Ascending aorta (tissue), 2 donors: ENCODE data around the gene SLC25A52. TPM values are rescaled to one million over a fixed set of nuclear protein-coding genes. Genes with fewer than 3 reads are reported as not detected.
"Not testable (repeated sequence)": the region's sequence is repeated elsewhere in the genome, so short reads cannot be mapped to it uniquely, and the experiment has no call there.

Experiments
- DNase-seq, 2 donors: peaks; one replicate each; pipeline ENCODE4 v3.0.0-alpha.2; 2019; ENCODE audit warnings: low spot score in 2 of 2
- H3K27ac ChIP-seq, 2 donors: fragments of 200-600 bp; sonication (generic); one replicate each; pipeline ENCODE4 v1.5.1; 2016 to 2017; ENCODE audit warnings: mild to moderate bottlenecking in 1 of 2
- H3K27me3 ChIP-seq: fragments of 200-600 bp; sonication (generic); one replicate; pipeline ENCODE4 v1.5.1; 2017
- H3K36me3 ChIP-seq, 2 donors: fragments of 200-600 bp; sonication (generic); one replicate each; pipeline ENCODE4 v1.5.1; 2016
- H3K4me1 ChIP-seq, 2 donors: fragments of 200-600 bp; sonication (generic); one replicate each; pipeline ENCODE4 v1.5.1; 2016 to 2017; ENCODE audit warnings: mild to moderate bottlenecking in 1 of 2
- H3K4me3 ChIP-seq, 2 donors: fragments of 200-600 bp; sonication (generic); one replicate each; pipeline ENCODE4 v1.5.1; 2016 to 2017; ENCODE audit warnings: mild to moderate bottlenecking in 1 of 2
- H3K9me3 ChIP-seq, 2 donors: fragments of 200-600 bp; sonication (generic); one replicate each; pipeline ENCODE4 v1.5.1; 2016
- intact Hi-C: fragments of 100-400 bp; cut with DNase I; formaldehyde crosslinking; loops from one replicate; pipeline ENCODE4 v1.15.1; 2023
- total RNA-seq: library from RNA; depleted of rRNA; stranded (reverse); fragments of >200 nt; gene quantifications from one replicate; pipeline ENCODE4 v1.1.0, GENCODE V29; 2016
- TF ChIP-seq, protein P1 (sequence below), 3 experiments: fragments of 200-600 bp in 2 of 3; fragments of 450-650 bp in 1 of 3; sonication (generic) in 2 of 3; IDR thresholded peaks; one replicate each; pipeline ENCODE4 v1.5.1; 2016 to 2019; ENCODE audit warnings: antibody characterized with exemption in 3 of 3, mild to moderate bottlenecking in 1 of 3, moderate library complexity in 1 of 3

SLC25A52 gene
- not detected for total RNA-seq

DNA sequence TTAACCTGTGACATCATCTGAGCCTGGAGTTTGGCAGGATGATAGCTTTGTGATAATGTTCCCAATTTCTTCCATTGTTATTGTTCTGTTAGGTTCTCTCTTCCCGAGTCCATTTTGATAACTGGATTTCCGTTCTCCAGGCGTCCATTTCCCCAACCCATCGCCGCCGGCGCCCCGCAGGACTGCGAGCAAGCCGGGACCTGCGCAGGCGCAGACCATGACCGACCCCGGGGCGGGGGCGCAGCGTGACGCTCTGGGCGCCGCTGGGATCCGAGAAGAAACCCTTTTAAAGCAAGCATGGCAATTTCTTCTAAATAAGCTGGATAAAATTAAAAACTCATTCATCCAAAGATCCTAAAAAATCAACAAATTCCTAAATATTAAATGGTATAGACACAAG lies at the start of gene SLC25A52:
TSS of gene SLC25A52 (minus strand) at position 186 of the 400 bp plus-strand sequence. CDS start 219 bp downstream, outside the sequence.
- Histone ChIP-seq H3K36me3 (no peaks in the 10 kb centered on the region), H3K4me3 (no peak within 1 kb of the TSS), H3K9me3 (no peaks in the 10 kb centered on the region), H3K4me1 (no peaks in the 10 kb centered on the region), H3K27ac (no peak within 1 kb of the TSS), H3K27me3 (no peaks in the 10 kb centered on the region)
- TF ChIP-seq, protein P1, sequence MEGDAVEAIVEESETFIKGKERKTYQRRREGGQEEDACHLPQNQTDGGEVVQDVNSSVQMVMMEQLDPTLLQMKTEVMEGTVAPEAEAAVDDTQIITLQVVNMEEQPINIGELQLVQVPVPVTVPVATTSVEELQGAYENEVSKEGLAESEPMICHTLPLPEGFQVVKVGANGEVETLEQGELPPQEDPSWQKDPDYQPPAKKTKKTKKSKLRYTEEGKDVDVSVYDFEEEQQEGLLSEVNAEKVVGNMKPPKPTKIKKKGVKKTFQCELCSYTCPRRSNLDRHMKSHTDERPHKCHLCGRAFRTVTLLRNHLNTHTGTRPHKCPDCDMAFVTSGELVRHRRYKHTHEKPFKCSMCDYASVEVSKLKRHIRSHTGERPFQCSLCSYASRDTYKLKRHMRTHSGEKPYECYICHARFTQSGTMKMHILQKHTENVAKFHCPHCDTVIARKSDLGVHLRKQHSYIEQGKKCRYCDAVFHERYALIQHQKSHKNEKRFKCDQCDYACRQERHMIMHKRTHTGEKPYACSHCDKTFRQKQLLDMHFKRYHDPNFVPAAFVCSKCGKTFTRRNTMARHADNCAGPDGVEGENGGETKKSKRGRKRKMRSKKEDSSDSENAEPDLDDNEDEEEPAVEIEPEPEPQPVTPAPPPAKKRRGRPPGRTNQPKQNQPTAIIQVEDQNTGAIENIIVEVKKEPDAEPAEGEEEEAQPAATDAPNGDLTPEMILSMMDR (IDR thresholded peaks at IDR 0.05) = no peak
- intact Hi-C loops = no loop called here
- DNase-seq = no peak

DNA sequence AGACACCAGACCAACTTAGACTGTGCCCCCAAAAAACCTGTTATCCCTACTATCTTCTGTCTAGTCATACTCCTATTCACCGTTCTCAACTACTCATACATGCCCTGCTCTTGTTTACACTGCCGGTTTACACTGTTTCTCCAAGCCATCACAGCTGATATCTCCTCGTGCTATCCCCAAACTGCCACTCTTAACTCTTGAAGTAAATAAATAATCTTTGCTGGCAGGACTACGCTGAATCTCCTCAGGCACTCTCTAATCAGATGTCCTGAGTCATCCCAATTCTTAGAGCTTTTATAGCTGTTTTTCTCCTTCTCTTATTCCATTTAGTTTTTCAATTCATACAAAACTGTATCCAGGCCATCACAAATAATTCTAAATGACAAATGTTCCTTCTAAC lies 48.4 kb upstream of the SLC25A52 start:
- H3K36me3 ChIP-seq, H3K4me3 ChIP-seq, intact Hi-C loops, H3K27ac ChIP-seq, H3K27me3 ChIP-seq, H3K4me1 ChIP-seq, DNase-seq, H3K9me3 ChIP-seq: not testable (repeated sequence)

- intact Hi-C loops = no loop called here
- Histone ChIP-seq H3K36me3 (no peaks in the 10 kb centered on the region), H3K27ac (no peak overlapping the region), H3K27me3 (no peaks in the 10 kb centered on the region), H3K9me3 (no peaks in the 10 kb centered on the region), H3K4me3 (no peak overlapping the region), H3K4me1 (no peaks in the 10 kb centered on the region)
- TF ChIP-seq, protein P1 (IDR thresholded peaks at IDR 0.05) = no peak
- DNase-seq = no peak
These were observed 40.4 kb upstream of the SLC25A52 start for GRCh38 chr18:31801078-31801477.

GRCh38 chr18:31799257-31799656 lies 38.6 kb upstream of the SLC25A52 start:
- H3K27ac ChIP-seq, H3K36me3 ChIP-seq, H3K4me3 ChIP-seq, DNase-seq, H3K9me3 ChIP-seq, intact Hi-C loops, H3K27me3 ChIP-seq, H3K4me1 ChIP-seq: not testable (repeated sequence)

DNA sequence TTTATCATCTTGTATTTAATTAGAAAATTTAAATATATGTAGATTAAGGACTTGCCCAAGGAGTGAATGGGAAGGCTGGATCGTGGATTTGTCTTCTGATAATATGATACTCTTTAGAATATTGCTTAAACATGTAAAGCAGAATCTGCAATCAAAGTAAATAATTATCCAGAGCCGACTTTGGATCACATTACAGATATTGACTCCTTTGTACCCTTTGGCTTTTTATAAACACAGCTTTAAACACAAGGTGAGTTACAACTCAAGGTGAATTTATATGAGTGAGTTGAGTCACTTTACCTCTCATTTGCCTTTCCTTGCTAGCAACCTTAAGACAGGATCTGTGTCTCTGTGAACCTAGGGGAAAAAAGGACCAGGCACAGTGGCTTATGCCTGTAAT lies 37.7 kb upstream of the SLC25A52 start:
- TF ChIP-seq, protein P1 (IDR thresholded peaks at IDR 0.05) = no peak
- DNase-seq = no peak
- Histone ChIP-seq H3K36me3 (no peaks in the 10 kb centered on the region), H3K27me3 (no peaks in the 10 kb centered on the region), H3K27ac (no peak overlapping the region), H3K9me3 (no peaks in the 10 kb centered on the region), H3K4me1 (no peaks in the 10 kb centered on the region), H3K4me3 (no peak overlapping the region)
- intact Hi-C loops = no loop called here

- no peaks in the 10 kb centered on the region for H3K9me3 ChIP-seq
- H3K4me1 ChIP-seq = no peaks in the 10 kb centered on the region
- no peak overlapping the region for H3K27ac ChIP-seq
- DNase-seq = no peak
- no peak overlapping the region for H3K4me3 ChIP-seq
- H3K27me3 ChIP-seq = no peaks in the 10 kb centered on the region
- H3K36me3 ChIP-seq = no peaks in the 10 kb centered on the region
- intact Hi-C loops = no loop called here
- TF ChIP-seq, protein P1 (IDR thresholded peaks at IDR 0.05) = no peak
These were observed 35.1 kb upstream of the SLC25A52 start for GRCh38 chr18:31795747-31796146.

GRCh38 chr18:31793531-31793930 lies 32.9 kb upstream of the SLC25A52 start:
- H3K27ac ChIP-seq = no peak overlapping the region
- H3K4me1 ChIP-seq = no peaks in the 10 kb centered on the region
- TF ChIP-seq, protein P1 (IDR thresholded peaks at IDR 0.05) = no peak
- no peak overlapping the region for H3K4me3 ChIP-seq
- intact Hi-C loops = no loop called here
- H3K36me3 ChIP-seq = no peaks in the 10 kb centered on the region
- no peaks in the 10 kb centered on the region for H3K27me3 ChIP-seq
- DNase-seq = no peak
- H3K9me3 ChIP-seq = no peaks in the 10 kb centered on the region
